ENCODE measurements around the gene AIG1.
"Not testable (repeated sequence)": the region's sequence is repeated elsewhere in the genome, so short reads cannot be mapped to it uniquely, and the experiment has no call there.

The AIG1 gene

GRCh38 chr6:143241911-143242310, 181.2 kb downstream of the AIG1 start:
- no peak for DNase-seq

DNA sequence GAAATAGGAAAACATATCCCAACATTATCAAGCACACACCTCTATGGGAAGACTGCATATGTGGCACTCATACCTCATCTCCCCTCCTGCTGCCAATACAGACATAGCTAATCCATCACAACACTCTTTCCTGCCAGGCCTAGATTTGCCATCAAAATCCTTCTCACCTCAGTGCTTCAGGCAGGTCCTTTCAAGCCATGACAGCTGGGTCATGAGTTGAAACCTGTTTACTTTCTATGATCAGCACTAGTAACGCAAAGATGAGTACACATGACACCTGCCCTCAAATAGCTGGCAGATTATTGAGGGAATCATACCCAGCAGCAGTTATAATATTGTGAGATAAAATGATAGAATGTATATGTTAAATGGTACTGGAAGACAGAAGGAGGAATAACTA, 183.1 kb downstream of the AIG1 start:
- no peak for DNase-seq

DNA sequence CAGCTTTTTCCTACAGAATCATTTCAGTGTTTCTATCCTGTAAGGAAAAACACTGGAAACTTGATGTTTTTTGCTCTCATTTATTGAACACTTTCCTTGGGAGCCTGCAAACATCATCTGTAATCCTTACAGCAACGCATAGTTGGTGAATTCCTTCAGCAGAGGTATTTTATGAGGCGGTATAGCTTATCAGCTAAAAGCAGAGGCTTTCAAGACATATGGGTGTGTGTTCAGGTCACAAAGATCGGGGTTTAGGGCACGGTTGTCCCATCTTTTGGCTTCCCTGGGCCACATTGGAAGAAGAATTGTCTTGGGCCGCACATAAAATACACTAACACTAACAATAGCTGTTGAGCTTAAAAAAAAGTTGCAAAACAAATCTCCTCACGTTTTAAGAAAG, 185.0 kb downstream of the AIG1 start:
- DNase-seq: no peak

DNA sequence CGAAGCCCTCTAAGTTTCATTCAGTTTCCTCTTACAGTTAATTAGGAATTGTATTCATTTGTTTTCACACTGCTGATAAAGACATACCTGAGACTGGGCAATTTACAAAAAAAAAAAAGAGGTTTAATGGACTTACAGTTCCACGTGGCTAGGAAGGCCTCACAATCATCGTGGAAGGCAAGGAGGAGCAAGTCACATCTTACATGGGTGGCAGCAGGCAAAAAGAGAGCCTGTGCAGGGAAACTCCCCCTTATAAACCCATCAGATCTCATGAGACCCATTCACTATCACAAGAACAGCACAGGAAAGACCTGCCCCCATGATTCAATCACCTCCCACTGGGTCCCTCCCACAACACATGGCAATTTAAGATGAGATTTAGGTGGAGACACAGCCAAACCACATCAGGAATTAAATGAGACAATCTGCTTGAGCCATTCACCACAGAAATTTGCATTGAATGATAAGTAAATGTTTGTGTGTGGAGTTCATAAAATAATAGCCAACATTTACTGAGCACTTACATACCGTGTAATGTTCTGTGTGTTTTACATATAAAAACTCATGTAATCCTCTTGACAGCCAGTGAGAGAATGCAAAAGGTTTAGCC, 185.6 kb downstream of the AIG1 start:
- not testable (repeated sequence) for DNase-seq

DNA sequence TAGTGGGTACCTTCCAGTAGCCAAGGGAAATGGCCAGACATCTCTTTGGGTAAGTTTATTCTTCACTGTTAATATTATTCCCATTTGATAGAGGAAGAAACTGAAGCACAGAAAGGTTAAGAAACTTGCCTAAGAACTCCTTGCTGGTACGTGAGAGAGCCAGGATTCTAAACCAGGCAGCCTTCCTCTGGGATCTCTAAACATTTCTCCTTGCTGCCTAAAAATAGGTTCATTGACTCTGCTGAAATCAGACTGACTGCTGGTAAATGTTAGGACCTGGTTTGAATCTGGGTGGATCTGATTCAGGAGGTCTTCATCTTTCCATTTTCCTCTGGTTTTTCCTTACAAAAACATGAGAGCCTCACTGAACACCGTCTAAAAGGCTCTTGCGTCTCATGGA, 186.9 kb downstream of the AIG1 start:
- no peak for DNase-seq

DNA sequence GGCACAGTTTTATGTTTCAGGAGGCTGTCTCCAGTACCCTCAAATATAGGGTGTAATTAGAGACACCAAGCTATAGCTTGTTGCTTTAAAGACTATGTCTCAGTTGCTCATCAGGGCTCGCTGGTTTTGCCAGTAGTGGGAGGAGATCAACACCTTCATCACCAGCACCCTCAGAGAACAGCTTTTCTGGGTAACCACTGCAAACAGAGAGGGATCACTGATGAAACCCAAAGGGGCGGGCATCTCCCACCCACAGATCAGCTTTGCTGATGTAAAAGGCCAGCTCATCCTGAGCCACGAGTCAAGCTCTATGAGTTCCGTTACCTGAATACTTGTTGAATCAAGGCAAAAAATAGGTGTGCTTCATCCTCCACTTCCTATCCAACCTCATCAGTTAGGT, 187.7 kb downstream of the AIG1 start:
- no peak for DNase-seq

GRCh38 chr6:143251288-143251687, 190.6 kb downstream of the AIG1 start:
- no peak for DNase-seq

DNA sequence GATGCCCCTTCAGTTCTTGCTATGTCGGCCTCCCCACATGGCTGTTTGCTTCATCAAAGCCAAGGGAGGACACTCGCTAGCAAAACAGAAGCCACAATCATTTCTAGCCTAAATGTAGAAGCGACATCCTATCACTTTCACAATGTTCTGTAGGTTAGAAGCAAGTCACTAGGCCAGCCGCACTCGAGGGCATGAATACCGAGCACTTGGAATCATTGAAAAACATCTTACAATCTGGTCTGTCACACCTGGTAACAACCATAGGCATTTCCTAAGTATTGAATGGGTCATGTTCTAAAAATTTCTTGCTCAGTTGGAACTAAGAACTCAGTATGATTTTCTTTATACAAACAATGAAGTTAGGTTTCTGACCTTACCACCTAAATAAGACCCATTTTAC, 192.3 kb downstream of the AIG1 start:
- DNase-seq: no peak

DNA sequence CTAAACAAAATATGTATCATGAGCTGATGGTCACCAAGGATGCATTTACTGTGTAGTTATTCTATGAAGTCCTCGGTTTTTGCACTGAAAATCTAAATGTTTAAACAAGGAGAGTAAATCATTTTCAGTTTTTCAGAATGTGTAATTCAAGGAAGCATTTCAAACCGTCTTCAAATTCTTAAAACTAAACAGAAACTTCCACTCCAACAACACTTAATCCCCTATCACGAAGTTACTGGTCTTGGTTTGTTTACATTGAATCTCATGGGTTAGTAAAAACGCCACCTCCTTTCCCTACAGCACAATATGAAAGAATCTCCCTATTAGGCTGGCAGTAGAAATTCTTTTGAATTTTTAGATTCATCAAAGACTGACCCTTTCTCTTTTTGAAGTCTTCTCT, 192.9 kb downstream of the AIG1 start:
- no peak for DNase-seq

DNA sequence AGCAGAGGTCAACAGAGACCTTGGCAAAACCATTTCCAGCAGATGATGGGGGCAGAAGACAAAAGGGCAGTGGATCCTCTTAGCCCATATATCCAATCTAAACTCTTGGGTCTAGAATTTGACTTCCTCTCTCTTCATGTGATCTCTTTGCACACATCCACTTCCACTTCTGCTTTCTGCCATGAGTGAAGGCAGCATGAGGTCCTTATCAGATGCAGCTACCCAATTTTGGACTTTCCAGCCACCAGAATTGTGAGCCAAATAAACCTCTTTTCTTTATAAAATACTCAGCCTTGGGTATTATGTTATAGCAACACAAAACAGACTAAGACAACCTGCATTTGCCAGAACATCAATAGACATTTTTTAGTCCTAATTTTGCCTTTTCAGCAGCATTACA, 198.3 kb downstream of the AIG1 start:
- DNase-seq: no peak

- DNase-seq: no peak
Observed at GRCh38 chr6:143260857-143261256, 200.2 kb downstream of the AIG1 start.

DNA sequence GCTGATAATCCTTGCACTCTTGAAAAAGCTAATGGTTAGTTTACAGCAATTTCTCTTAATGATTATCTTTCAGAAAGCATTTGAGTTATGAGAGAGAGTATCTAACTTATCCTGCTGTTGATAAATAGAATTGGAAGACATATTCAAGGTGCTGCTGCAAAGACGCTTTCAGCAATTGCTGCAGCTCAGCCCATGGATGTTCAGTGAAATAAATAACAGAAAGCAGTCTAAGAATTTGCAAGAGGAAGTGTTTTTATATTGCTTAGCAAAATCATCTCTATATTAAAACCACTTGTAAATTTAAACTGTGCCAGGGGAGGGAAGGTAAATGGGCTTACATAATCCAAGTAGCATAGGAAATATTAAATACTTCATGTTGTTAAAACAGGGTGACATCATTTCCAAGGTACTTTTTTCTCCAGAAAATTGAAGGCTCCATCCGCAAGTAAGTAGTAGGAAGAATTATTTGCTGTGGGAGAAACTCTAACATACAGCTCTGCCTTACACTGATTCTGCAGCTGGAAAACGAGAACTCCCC, 201.3 kb downstream of the AIG1 start:
- no peak for DNase-seq

DNA sequence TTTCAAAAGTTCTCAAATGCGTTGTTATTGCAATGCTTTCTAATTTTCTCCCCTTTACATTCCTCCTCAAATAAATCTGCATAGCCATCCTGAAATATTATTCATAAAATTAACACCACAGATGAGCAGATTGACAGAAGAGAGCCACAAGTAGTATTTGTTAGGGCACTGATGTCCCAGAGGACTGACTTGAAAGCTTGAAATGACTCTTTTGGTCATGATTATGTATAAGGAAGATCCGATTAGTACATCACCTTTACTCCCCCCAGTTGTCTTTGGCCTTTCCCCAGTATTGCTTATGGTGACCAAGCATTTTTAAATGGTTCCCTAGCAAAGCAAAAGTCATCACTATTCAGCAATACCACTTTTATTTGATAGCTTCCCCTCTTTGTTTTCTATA, 202.2 kb downstream of the AIG1 start:
- DNase-seq: no peak

- DNase-seq: no peak
Observed at GRCh38 chr6:143264379-143264778, 203.7 kb downstream of the AIG1 start.

- DNase-seq: no peak
Observed at GRCh38 chr6:143264986-143265764, 204.5 kb downstream of the AIG1 start.

DNA sequence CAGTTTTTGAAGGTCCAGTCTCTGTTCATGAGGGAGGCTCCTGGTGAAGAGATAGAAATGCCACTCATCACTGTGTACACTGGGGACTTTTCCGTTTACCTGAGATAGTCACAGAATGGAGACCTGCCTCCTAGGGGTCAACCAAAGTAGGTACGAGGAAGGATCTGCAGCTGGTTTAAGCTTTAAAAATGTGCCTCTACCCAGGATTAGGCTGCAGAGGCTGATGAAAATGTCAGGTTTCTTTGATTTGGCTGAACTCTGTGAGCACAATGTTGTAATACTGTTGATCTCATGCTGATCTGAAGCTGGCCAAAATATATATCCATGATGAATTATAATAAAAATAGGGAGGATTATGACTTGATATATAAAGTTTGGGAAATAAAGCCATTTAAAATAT, 207.1 kb downstream of the AIG1 start:
- DNase-seq: no peak

- DNase-seq: no peak
Observed at GRCh38 chr6:143268439-143268838, 207.8 kb downstream of the AIG1 start.

DNA sequence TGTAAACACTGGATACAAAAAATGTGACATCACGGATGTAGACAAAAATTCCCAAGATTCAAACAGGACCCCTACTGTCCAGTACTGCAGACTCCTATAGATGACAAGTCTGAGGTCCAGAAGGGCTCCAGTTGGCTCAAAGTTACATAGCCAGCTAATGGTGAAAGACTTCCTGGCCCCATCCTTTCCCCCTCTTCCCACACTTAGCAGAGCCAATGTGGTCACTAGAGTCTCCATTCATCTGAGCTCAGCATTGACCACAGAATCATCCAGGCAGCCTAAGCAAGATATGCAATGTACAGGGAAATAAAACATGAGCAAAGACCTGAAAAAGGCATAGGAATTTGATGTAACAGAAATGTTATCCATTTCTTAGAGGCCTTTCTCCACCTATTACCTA, 209.3 kb downstream of the AIG1 start:
- DNase-seq: no peak

DNA sequence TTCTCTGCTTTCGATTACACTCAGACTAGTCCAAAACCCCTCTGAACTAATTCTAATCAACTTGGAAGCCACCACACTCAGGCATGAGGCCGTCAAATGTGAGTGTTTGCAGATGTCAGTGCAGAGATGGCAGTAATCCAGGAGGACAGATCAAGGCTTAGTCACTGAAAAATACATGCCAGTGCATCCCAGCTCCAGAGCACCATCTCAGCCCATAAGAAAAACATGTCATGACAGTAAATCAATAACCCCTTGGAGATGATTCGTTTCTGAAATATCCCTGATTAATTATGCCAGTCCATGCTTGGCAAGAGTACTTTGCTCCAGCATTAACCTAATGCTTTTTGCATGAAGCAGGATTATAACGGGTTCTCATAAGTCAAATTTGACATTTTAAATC, 210.3 kb downstream of the AIG1 start:
- no peak for DNase-seq

GRCh38 chr6:143276436-143276835, 215.7 kb downstream of the AIG1 start:
- no peak for DNase-seq

GRCh38 chr6:143279385-143279784, 218.7 kb downstream of the AIG1 start:
- no peak for DNase-seq

DNA sequence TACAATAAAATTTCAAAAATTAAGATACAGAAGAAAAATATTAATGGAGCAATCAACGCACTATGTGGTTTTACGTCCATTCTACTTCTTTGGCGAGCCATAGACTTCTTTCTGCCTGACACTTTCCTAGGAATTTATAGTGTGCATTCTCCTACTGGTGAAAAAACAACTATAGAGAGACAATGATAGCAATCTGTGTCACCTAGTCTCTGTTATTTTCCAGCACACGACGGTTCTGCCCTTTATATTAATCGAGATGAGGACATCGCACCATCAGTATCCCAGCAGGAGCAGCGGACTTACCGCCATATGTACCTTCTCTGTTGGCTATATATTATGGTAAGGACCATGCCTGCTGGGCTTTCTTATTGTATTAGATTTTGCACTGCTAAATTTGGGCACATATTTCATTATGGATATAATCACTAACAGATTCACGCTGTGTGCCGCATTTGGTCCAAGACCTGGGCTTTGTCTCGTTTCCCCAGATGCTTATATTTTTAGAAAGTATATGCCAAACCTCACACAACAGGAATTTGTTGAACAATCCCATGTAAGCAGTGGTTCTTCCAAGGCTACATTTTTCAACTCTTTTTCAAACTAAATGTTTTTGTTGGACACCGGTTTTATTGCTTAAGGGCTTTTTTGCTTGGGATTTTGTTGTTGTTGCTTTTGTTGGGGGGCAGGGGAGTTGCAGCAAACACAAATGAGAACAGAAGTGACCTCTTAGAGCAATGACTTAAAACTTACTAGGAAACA, 223.4 kb downstream of the AIG1 start:
- no peak for DNase-seq

DNA sequence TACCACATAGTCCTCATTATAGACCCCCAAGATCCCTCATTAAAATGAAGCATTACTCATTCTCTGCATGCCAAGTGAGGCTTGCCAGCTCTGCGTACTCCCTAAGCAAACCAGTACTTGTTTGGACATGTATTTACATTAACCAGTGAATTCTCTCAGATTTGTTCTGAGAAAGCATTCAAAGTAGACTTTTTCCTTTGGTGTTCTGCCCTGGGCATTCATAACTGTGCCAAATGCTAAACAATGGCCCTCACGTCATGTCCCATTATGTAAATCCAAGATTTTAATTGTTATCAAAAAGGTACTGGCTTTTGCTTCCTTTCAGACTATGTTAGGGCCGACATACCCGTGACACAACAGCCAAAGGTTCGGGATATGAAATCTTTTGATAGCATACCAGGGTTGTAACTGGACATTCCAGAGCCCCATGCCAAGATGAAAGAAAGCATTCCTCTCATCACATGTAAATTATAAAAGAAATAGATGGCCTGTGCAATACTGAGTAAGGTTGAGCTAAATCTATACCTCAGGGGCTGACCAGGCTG, 225.6 kb downstream of the AIG1 start:
- no peak for DNase-seq

DNA sequence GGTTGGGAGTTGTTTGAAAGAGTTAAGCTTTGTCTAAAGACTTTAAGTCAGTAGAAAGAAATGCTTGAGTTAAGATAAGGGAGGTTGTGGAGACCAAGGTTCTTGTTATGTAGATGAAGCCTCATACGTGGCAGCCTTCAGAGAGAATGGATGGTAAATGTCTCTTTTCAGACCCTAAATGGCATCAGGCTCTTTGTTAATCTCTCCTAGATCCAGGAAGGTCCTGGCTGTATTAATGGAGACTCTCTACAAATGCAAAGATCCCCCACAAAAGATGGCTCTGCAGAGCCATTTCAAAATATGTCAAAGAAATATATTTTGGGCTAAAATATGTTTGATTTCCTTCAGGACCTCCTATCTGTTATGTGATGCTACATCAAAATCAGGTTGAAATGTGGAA, 228.2 kb downstream of the AIG1 start:
- DNase-seq: no peak

Measured in right forelimb (tissue), 1 donor.